Esophagus squamous epithelium (tissue), 5 donors: ENCODE measurements around the gene LRRC45. TPM values are rescaled to one million over a fixed set of nuclear protein-coding genes. Genes with fewer than 3 reads are reported as not detected.

ENCODE experiments used
- DNase-seq: peaks from one replicate; lab custom pipeline; 2025; lab: John Stamatoyannopoulos, UW
- H3K27ac ChIP-seq, 4 donors: fragments of 200-600 bp; sonication (generic); one replicate each; pipeline ENCODE4 v1.5.1; 2016 to 2019; ENCODE audit warnings: mild to moderate bottlenecking in 1 of 4
- H3K27me3 ChIP-seq, 4 donors: fragments of 200-600 bp; sonication (generic); 1 replicate in 3 of 4; 2 replicates in 1 of 4; pipeline versions ENCODE4 v1.5.1 to v1.6.0; 2017 to 2021; ENCODE audit warnings: antibody characterized with exemption in 1 of 4
- H3K36me3 ChIP-seq, 3 donors: fragments of 200-600 bp; sonication (generic); one replicate each; pipeline ENCODE4 v1.5.1; 2016 to 2019
- H3K4me1 ChIP-seq, 3 donors: fragments of 200-600 bp; sonication (generic); one replicate each; pipeline ENCODE4 v1.5.1; 2017 to 2019
- H3K4me3 ChIP-seq, 4 donors: fragments of 200-600 bp; sonication (generic); 1 replicate in 3 of 4; 2 replicates in 1 of 4; pipeline ENCODE4 v1.5.1; 2016 to 2019; ENCODE audit warnings: mild to moderate bottlenecking in 2 of 4, moderate library complexity in 1 of 4
- H3K9me3 ChIP-seq, 3 donors: fragments of 200-600 bp; sonication (generic); one replicate each; pipeline ENCODE4 v1.5.1; 2016 to 2019
- CTCF ChIP-seq, 6 experiments: fragments of 450-650 bp in 4 of 6; fragments of 200-600 bp in 2 of 6; sonication (generic) in 2 of 6; IDR thresholded peaks; one replicate each; pipeline ENCODE4 v1.5.1; 2016 to 2019; ENCODE audit warnings: antibody characterized with exemption in 6 of 6, mild to moderate bottlenecking in 4 of 6, moderate library complexity in 4 of 6
- POLR2A ChIP-seq, 4 donors: fragments of 450-650 bp; IDR thresholded peaks; one replicate each; pipeline ENCODE4 v1.6.1; 2017; ENCODE audit warnings: antibody characterized with exemption in 4 of 4, mild to moderate bottlenecking in 4 of 4, moderate library complexity in 3 of 4
- WGBS, 2 donors: methylation state at CpG; one replicate each; pipeline ENCODE4 v1.1.5; 2018; 5-methylcytosine and 5-hydroxymethylcytosine counted together
- intact Hi-C: fragments of 100-400 bp; cut with DNase I; formaldehyde crosslinking; loops from one replicate; pipeline ENCODE4 v1.15.0; 2022
- total RNA-seq, 4 donors: library from RNA; depleted of rRNA; stranded (reverse); fragments of >200 nt; gene quantifications; one replicate each; pipeline ENCODE4 v1.1.0, GENCODE V29; 2016
- donor health status: DM: yes; HTN: yes; CAD: no.

Gene LRRC45
- total RNA-seq, 4 donors from 2014 or later = 9.7 to 21.2 (median 18.3) TPM

DNA sequence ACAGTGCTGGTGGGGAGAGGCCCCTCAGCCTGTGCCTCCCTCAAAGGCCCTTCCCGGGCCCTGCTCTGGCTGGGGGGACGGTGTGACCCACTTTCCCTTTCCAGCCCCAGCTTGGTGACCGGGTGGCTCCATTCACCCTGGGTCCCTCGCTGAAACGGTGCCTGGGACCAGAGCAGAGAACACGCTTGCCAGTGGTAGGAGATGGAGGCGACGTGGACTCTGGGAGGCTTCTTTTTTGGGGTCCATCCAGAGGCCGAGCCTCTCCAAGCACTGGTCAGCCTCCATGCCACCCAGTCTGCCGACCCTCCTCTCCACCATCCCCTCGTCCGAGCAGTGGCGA is 8.2 kb upstream of the LRRC45 start:
- H3K36me3 ChIP-seq = peaks cover 0 to 44% (median 4%) of the 10 kb centered on the region in 3 donors
- H3K4me3 ChIP-seq = no peak overlapping the region
- H3K27me3 ChIP-seq = no peaks in the 10 kb centered on the region
- 88 to 94% methylated on average over 3 to 4 of the region's 13 CpGs for WGBS, 2 donors
- TF ChIP-seq CTCF (IDR thresholded peaks at IDR 0.05) (no peak), POLR2A (IDR thresholded peaks at IDR 0.05) (no peak)
- H3K4me1 ChIP-seq = peaks cover 6 to 43% (median 9%) of the 10 kb centered on the region in 3 donors
- H3K9me3 ChIP-seq = no peaks in the 10 kb centered on the region
- no peak overlapping the region for H3K27ac ChIP-seq
- DNase-seq = no peak
- intact Hi-C loops = no loop called here

DNA sequence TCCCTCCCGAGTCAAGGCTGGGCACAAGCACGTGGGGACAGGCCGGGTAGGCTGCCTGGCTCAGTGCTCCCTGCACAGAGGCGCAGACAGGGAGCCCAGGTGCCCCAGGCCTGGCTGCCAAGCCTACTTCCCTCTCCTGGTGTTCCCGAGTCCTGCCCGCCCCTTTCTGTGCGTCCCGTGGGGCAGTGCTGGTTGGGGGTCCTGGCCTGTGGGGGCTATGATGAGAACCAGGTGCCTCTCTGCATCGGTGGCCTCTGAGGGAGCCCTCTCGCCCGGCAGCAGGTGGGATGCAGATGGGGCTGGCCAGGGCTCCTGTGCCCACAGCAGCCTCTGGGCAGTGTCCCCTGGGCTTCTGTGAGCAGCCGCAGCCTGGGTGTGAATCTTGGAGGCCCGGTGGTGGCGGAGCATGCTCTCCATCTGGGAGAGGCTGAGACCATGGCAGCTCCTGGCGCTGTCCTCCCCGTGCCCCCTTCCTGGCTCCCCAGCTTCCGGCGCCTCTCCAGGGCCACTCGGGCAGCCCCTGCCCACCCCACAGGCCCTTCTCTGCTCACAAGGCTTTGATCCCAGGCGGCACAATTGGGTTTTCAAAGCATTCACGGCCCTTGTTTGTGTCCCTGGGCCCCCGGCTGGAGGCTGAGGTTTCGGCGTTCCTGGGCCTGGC is 7.7 kb upstream of the LRRC45 start:
- Histone ChIP-seq H3K27ac (no peak overlapping the region), H3K9me3 (no peaks in the 10 kb centered on the region), H3K4me1 (peaks cover 6 to 48% (median 9%) of the 10 kb centered on the region in 3 donors), H3K36me3 (peaks cover 0 to 42% (median 4%) of the 10 kb centered on the region in 3 donors), H3K4me3 (no peak overlapping the region), H3K27me3 (no peaks in the 10 kb centered on the region)
- no peak for DNase-seq
- intact Hi-C loops = no loop called here
- WGBS, 2 donors = 74 to 79% methylated on average over 8 to 16 of the region's 24 CpGs
- TF ChIP-seq POLR2A (IDR thresholded peaks at IDR 0.05) (no peak), CTCF (IDR thresholded peaks at IDR 0.05) (no peak)

- H3K36me3 ChIP-seq = peaks cover 0 to 34% (median 4%) of the 10 kb centered on the region in 3 donors
- H3K27me3 ChIP-seq = no peaks in the 10 kb centered on the region
- peaks cover 10 to 56% (median 15%) of the 10 kb centered on the region in 3 donors for H3K4me1 ChIP-seq
- H3K4me3 ChIP-seq = no peak overlapping the region
- intact Hi-C loops = no loop called here
- H3K9me3 ChIP-seq = no peaks in the 10 kb centered on the region
- TF ChIP-seq POLR2A (IDR thresholded peaks at IDR 0.05) = no peak
- no peak for TF ChIP-seq CTCF (IDR thresholded peaks at IDR 0.05)
- 60 to 74% methylated on average over 1 to 3 of the region's 28 CpGs for WGBS, 2 donors
- no peak for DNase-seq
- H3K27ac ChIP-seq = no peak overlapping the region
Measured at GRCh38 chr17:82016061-82016874, 6.8 kb upstream of the LRRC45 start.

DNA sequence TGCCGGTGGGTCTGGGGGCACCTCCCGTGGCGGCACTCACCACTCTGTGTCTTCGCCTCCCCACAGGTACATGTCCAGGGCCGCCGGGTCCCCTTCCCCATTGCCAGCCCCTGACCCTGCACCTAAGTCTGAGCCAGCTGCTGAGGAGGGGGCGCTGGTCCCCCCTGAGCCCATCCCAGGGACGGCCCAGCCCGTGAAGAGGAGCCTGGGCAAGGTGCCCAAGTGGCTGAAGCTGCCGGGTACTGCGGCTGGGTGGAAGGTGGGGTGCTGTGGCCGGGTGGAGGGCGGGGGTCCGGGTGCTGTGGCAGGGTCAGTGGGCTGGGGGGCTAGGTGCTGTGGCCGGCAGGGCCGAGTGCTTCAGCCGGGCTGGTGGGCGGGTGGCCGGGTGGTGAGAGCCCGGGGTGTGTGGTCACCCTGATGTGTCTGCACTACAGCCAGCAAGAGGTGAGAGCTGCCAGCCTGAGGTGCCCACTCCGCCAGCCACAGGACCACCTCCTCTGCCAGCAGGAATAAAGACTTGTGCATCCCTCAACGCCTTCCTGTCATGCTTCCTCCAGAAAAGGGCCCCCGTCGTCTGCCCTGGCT is 6.1 kb upstream of the LRRC45 start:
- no peak overlapping the region for H3K4me3 ChIP-seq
- no peak overlapping the region for H3K27ac ChIP-seq
- TF ChIP-seq CTCF (IDR thresholded peaks at IDR 0.05) = no peak
- TF ChIP-seq POLR2A (IDR thresholded peaks at IDR 0.05) = no peak
- no peaks in the 10 kb centered on the region for H3K27me3 ChIP-seq
- H3K4me1 ChIP-seq = peaks cover 17 to 62% (median 22%) of the 10 kb centered on the region in 3 donors
- 92 to 100% methylated on average over 1 to 6 of the region's 24 CpGs for WGBS, 2 donors
- intact Hi-C loops = no loop called here
- H3K9me3 ChIP-seq = no peaks in the 10 kb centered on the region
- DNase-seq = no peak
- H3K36me3 ChIP-seq = peaks cover 0 to 27% (median 4%) of the 10 kb centered on the region in 3 donors
